ENCODE data around the gene FNDC5. TPM values are rescaled to one million over a fixed set of nuclear protein-coding genes. Genes with fewer than 3 reads are reported as not detected.

FNDC5 gene
- total RNA-seq, 1 experiment from 2014 or later: 0.48 TPM

- DNase-seq (ENCODE audit: low read depth): no peak
These were observed 13.3 kb upstream of the FNDC5 start for GRCh38 chr1:32884032-32884372.

DNA sequence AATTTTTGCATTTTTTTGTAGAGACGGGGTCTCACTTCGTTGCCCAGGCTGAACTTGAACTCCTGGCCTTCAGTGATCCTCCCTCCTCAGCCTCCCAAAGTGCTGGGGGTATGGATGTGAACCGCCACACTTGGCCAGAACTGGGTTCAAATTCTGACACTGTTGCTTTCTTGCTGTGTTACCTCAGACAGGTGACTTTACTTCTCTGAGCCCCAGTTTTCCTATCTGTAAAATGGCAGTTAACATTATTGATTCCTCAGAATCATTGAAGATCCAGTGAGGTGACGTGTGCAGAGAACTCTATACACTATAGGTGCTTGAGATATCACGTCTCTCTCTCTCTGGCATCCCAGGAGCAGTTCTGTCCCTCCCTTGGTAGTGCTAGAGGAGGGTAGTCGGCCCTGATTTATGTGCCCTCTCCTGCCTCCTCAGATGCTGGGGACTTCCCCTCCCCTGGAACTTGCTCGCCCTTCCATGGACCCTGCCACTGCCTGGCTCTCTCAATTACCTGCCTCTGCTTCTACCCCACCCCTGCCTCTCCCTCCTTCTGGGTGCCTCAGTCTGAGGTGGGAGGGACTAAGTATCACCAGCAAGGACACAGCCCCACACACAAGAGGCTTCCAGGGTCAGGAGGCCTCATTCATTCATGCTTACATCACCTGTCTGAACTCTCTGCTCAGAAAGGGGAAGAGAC lies 12.8 kb upstream of the FNDC5 start:
- DNase-seq (ENCODE audit: low read depth): no peak

DNA sequence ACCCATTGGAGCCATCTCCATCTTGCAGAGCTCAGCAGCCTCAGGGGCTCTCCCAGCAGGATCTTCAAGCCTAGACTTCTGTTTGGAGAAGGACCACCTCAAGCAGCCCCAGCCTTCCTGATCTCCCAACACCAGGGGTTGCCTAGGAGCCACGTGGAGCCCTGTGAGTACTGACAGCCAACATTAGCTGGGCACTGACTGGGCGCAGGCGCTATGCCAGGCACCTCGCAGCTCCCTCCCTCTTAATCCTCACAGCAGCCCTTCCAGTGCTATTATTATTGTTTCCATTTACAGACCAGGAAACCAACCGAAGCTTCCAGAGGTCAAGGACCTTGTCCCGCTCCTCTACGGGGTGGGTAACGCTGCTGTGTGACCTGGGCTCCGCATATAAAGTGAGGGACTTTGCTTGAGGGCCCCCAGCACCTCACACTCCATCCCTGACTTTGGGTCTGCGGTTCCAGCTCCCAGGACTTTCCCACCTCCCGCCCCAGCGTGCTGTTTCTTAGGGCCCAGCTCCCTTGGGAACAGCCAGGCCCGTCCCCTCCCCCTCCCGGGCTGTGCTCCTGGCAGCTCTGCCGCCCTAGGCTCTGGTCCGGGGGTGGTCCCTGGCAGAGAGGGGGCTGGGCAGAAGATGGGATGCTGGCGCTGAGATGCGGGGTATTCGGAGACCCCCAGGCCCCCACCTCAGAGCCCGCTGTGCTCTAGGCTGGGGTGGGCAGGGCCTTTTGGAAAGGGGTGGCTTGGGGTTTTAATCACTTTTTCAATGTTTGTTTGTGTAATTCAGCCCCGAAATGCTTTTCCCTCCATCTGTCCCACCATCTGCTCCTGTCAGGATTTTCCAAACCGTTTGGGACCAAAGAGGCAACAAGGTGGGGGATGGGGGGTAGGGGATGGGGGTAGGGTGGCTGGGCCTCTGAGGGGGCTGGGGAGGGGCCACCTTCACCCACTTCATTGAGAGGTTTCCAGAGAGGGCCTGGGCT lies 11.4 kb upstream of the FNDC5 start:
- no peak for DNase-seq (ENCODE audit: low read depth)

- no peak for DNase-seq (ENCODE audit: low read depth)
These were observed 10.6 kb upstream of the FNDC5 start for GRCh38 chr1:32881291-32881690.

GRCh38 chr1:32878637-32879041 lies 7.9 kb upstream of the FNDC5 start:
- DNase-seq (ENCODE audit: low read depth): no peak

- peak; percentile 27 for DNase-seq (ENCODE audit: low read depth)
These were observed 7.5 kb upstream of the FNDC5 start for GRCh38 chr1:32878183-32878582.

GRCh38 chr1:32877211-32878110 lies 6.7 kb upstream of the FNDC5 start:
- no peak for DNase-seq (ENCODE audit: low read depth)

DNA sequence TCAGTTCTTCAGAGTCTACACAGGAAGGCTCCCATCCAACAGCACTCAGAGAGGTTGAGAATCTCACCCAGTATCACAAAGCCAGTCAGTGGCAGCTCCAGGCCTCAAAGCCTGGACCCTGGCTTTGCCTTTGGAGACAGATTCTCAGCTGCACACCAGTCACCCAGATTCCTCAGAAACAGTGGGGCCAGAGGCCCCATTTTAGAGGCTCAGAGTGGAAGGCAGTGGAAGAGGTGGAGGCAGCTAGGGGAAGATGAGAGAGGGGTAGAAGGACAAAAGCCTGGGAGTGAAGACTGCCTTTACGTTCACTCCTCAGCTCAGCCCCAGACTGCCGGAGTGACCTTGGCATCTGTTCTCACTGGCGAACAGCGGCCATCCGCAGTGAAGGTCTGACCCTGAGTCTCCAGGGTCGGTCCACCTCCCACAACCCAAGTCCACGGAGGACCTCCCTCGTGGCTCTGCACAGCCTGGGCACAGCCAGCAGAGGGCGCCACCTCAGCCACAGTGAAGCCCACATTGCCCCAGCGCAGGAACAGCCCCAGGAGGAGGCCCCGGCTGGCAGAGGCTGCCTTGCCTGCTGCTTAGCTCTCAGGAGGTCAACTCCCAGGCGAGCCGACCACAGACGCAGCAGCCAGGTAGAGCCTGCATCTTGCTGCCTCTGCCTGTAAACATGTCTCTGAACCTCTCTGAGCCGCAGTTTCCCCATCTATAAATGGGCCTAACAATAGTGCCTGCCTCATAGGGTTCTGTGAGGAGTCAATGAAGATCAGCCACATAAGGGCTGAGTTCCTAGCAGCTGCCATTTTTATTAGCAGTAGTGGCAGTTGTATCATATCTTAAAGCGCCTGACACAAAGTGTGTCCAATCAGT lies 5.9 kb upstream of the FNDC5 start:
- DNase-seq (ENCODE audit: low read depth): peak; percentile 28

DNA sequence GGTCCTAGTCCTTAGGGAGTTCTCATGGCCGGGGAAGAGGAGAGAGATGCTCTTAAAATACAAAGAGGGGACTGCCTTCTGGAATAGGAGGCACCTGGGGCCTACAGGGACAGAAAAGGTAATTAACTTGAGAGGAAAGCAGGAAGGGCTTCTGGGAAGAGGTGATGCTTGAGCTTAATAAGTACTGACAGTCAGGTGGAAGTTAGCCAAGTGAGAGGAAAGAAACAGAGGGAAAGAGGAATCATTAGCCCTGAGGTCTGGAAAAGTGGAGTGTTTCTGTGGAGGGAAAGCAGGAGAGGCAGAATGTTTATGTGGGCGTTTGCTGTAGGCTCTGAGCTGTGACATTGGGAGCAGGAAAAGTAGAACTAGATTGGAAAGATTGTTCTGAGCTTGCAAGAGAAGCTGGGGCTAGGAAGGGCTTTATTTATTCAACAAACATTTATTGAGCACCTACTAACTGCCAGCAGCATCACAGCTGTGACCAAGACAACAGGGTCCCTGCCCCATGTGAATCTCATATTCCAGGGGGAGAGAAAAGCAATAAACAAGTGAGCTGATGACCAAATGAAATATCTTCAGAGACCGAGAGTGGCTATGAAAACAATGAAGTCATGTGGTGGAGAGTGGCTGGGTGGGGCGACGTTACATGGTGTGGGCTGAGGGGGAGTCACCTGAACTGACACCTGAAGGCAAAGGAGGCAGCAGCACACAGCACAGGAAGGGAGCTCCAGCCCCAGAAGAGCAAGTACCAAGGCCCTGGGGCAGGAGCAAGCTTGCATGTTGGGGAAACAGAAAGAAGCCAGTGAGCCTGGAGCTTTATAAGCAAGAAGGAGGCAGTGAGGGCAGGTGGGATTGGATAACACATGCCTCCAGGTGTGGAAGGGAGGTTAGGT lies 4.4 kb upstream of the FNDC5 start:
- DNase-seq (ENCODE audit: low read depth): no peak

DNA sequence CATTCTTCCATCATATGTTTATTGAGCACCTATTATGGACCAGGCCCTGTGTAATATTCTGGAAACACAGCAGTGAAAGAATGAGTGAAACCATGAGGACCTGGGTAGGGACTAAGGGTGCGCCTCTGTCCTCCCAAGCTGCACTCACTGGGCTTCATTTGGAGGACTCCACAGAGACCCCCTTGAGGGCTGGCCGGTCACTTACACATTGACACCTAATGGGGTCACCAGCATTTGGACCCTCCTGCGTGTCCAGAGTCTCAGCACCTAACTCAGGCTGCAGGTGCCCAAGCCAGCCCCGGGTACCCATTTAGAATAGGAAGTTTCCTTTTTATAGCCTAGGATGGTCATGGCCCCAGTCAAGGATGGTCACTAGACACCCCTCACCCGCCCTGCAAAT lies 2.8 kb upstream of the FNDC5 start:
- DNase-seq (ENCODE audit: low read depth): no peak

GRCh38 chr1:32872192-32872460 lies 1.4 kb upstream of the FNDC5 start:
- DNase-seq (ENCODE audit: low read depth): no peak

- no peak for DNase-seq (ENCODE audit: low read depth)
These were observed 866 bp upstream of the FNDC5 start for GRCh38 chr1:32871364-32872191.

GRCh38 chr1:32869923-32870614 lies 643 bp downstream of the FNDC5 start:
- no peak for DNase-seq (ENCODE audit: low read depth)

- no peak for DNase-seq (ENCODE audit: low read depth)
These were observed 1.8 kb downstream of the FNDC5 start for GRCh38 chr1:32868806-32869455.

DNA sequence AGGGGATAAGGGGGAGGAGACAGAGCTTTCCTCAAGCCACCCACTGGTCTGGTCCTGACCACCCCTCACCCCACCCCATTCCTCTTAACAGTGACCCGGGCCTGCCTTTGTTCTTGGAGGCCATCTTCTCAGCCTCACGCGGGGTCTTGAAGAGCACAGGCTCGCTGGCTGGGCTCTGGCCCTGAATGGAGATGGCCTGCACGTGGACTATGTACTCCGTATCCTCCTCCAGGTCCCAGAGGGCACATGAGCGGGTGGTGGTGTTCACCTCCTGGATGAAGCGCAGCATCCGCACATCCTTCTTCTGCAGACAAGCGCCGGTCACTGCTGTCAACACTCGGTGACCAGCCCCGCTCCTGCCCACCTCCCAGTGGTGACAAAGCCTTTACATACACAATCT lies 2.6 kb downstream of the FNDC5 start:
- DNase-seq (ENCODE audit: low read depth): no peak

DNA sequence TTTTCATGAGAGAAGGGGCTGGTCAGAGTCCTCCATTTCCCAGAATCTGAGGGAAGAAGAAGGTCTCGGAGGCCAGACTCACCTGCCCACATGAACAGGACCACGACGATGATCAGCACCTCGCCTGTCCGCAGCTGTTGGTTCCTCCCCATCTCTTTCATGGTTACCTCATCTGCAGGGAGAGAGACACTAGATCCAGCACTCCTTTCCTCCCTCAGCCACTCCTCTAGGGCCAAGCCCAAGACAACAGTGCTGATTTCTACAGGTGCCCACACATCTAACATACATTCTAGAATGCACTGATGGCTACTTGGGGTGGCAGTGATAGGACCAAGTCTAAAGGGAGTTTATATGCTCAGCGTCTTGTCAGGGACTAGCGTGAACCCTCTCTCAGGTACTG lies 3.0 kb downstream of the FNDC5 start:
- no peak for DNase-seq (ENCODE audit: low read depth)

- DNase-seq (ENCODE audit: low read depth): no peak
These were observed 3.6 kb downstream of the FNDC5 start for GRCh38 chr1:32867151-32867550.

Measured in RPMI7951 (cell line).